Prostate gland (tissue), 2 donors: Measurements from ENCODE around the gene HSDL2.

Source experiments
- CTCF ChIP-seq, 4 experiments: fragments of 200-600 bp in 2 of 4; fragments of 450-650 bp in 2 of 4; sonication (generic) in 2 of 4; IDR thresholded peaks; 1 replicate in 3 of 4; 2 replicates in 1 of 4; pipeline ENCODE4 v1.5.1; 2016 to 2019; ENCODE audit warnings: antibody characterized with exemption in 4 of 4, mild to moderate bottlenecking in 2 of 4, moderate library complexity in 2 of 4
- POLR2A ChIP-seq: fragments of 450-650 bp; IDR thresholded peaks from one replicate; pipeline ENCODE4 v1.6.1; 2016; ENCODE audit warnings: antibody characterized with exemption, mild to moderate bottlenecking
- POLR2AphosphoS5 ChIP-seq: sonication (generic); formaldehyde crosslinking; IDR thresholded peaks from one replicate; pipeline ENCODE4 v1.6.1; 2017; ENCODE audit warnings: antibody characterized with exemption

- TF ChIP-seq CTCF (IDR thresholded peaks at IDR 0.05) (no peak), POLR2AphosphoS5 (no peak), POLR2A (no peak)
These were observed 4.8 kb downstream of the HSDL2 start for GRCh38 chr9:112384690-112385089.
